GM10847 (cell line): ENCODE measurements around the gene PPP2R3B.

Source experiments
- POLR2A ChIP-seq: IDR thresholded peaks from 2 replicates; pipeline ENCODE4 v1.6.1; 2011; ENCODE audit not compliant: insufficient read length; ENCODE audit errors: extremely low read depth

The PPP2R3B gene

GRCh38 chrX:375181-376036, 11.3 kb downstream of the PPP2R3B start:
- no peak for TF ChIP-seq POLR2A

GRCh38 chrX:374596-374995, 12.1 kb downstream of the PPP2R3B start:
- no peak for TF ChIP-seq POLR2A

GRCh38 chrX:373641-374471, 12.9 kb downstream of the PPP2R3B start:
- TF ChIP-seq POLR2A, result no peak

GRCh38 chrX:372856-373640, 13.7 kb downstream of the PPP2R3B start:
- TF ChIP-seq POLR2A, result no peak

- no peak for TF ChIP-seq POLR2A
Observed at GRCh38 chrX:371907-372306, 14.8 kb downstream of the PPP2R3B start.

- TF ChIP-seq POLR2A, result no peak
Observed at GRCh38 chrX:370963-371745, 15.6 kb downstream of the PPP2R3B start.

GRCh38 chrX:370244-370962, 16.3 kb downstream of the PPP2R3B start:
- TF ChIP-seq POLR2A, result no peak

GRCh38 chrX:369563-370101, 17.1 kb downstream of the PPP2R3B start:
- TF ChIP-seq POLR2A, result no peak

GRCh38 chrX:368811-369562, 17.7 kb downstream of the PPP2R3B start:
- no peak for TF ChIP-seq POLR2A

- TF ChIP-seq POLR2A, result no peak
Observed at GRCh38 chrX:367866-368265, 18.8 kb downstream of the PPP2R3B start.

GRCh38 chrX:367349-367748, 19.4 kb downstream of the PPP2R3B start:
- TF ChIP-seq POLR2A, result no peak

GRCh38 chrX:363621-364375, 22.9 kb downstream of the PPP2R3B start:
- TF ChIP-seq POLR2A, result no peak
